ENCODE results near the gene TIMM50.

The TIMM50 gene

DNA sequence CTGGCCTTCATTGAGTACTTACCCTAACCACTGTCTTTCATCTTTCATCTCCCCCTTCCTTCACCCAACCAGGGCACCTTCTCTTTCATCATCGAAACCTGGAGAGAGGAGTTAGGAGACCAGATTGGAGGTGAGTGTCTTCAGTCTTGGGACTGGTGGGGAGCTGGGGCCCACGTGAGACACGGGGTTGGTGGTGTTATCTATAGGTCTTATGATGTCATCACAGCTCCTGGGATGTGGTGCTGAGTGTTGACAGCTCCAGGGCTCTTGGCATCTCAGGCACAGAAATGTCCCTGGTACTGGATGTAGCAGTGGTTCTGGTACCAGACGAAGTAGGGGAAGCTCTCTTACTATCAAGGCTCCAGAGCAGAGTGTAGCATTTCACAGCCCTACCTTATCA lies 19.9 kb downstream of the TIMM50 start:
- no peak for DNase-seq (ENCODE audit: low read depth)

DNA sequence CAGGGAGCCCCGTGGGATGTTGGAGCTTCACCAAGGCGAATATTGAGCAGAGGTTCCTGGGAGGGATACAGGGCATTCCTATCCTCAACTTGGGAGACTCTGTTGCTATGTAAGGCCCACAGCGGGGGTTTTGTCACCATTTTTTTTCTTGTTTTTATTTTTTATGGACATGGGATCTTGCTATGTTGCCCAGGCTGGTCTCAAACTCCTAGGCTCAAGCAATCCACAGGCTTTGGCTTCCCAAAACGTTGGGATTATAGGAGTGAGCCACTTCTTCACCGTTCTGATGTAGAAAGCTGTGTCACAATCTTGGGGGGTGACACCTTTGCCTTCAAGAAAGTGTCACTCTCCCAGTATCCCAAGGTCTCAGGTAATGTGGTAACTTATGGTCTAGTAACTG lies 20.7 kb downstream of the TIMM50 start:
- no peak for DNase-seq (ENCODE audit: low read depth)

DNA sequence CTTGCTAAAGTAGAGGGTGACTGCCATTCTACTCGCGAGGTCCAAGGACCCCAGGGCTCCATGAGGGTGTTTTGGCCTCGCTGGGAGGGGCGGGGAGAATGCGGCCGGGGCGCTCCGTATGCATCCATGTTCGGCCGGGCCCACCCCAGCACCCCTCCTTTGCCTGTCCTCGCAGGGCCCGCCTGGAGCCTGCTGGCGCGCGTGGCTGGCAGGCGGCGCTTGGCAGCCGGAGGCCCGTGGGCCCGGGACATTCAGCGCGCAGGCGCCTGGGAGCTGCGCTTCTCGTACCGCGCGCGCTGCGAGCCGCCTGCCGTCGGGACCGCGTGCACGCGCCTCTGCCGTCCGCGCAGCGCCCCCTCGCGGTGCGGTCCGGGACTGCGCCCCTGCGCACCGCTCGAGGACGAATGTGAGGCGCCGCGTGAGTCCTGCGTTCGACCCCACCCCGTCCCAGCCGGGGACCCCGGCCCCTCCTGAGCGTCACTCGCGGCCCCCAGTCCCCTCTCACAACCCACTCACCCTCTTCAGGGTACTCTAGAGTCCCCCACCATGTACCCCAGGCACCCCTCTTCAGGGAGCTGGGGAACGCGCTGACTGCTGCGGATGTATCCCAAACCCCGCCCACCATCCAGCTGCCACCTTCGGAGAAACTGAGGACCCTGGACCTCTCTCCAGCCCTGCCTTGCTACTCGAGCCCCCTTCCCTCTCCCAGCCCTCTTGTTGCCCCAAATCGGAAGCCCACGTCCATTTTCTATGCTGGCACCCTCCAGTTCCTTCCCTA lies 22.2 kb downstream of the TIMM50 start:
- peak; percentile 73 for DNase-seq (ENCODE audit: low read depth)

DNA sequence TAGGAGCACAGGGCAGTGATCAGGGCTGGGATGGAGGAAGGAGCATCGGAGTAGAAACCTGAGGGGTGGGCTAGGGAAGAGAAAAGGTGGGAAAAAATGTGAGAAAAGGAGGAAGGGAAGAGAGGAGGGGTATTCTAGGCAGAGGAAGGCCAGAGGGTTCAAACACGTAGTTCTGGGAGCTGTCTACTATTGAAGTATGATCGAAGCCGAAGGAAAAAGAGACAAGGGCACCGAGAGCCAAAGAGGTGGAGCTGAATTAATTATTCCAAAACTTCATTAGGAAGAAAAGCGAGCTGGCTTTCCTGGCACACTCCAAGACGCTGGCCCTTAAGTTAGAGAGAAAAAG lies 25.9 kb downstream of the TIMM50 start:
- DNase-seq (ENCODE audit: low read depth), result no peak

DNA sequence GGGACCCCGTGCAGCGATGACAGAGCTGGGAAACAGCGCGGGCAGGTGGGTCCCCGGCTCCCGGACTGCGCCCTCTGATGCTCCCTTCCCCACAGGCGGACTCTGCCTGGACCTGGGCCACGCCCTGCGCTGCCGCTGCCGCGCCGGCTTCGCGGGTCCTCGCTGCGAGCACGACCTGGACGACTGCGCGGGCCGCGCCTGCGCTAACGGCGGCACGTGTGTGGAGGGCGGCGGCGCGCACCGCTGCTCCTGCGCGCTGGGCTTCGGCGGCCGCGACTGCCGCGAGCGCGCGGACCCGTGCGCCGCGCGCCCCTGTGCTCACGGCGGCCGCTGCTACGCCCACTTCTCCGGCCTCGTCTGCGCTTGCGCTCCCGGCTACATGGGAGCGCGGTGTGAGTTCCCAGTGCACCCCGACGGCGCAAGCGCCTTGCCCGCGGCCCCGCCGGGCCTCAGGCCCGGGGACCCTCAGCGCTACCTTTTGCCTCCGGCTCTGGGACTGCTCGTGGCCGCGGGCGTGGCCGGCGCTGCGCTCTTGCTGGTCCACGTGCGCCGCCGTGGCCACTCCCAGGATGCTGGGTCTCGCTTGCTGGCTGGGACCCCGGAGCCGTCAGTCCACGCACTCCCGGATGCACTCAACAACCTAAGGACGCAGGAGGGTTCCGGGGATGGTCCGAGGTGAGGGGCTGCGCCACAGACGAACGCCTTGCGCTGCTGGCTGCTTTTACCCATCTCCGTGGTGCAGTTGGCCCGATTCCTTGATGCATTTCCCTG lies 26.5 kb downstream of the TIMM50 start:
- DNase-seq (ENCODE audit: low read depth), result peak; percentile 58

DNA sequence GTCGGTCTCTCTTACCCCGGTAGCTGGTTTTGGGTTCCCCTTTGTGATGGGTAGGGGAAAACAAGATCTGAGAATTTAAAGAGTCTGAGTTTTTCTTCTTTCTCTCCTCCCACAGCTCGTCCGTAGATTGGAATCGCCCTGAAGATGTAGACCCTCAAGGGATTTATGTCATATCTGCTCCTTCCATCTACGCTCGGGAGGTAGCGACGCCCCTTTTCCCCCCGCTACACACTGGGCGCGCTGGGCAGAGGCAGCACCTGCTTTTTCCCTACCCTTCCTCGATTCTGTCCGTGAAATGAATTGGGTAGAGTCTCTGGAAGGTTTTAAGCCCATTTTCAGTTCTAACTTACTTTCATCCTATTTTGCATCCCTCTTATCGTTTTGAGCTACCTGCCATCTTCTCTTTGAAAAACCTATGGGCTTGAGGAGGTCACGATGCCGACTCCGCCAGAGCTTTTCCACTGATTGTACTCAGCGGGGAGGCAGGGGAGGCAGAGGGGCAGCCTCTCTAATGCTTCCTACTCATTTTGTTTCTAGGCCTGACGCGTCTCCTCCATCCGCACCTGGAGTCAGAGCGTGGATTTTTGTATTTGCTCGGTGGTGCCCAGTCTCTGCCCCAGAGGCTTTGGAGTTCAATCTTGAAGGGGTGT lies 27.2 kb downstream of the TIMM50 start:
- DNase-seq (ENCODE audit: low read depth), result no peak

DNA sequence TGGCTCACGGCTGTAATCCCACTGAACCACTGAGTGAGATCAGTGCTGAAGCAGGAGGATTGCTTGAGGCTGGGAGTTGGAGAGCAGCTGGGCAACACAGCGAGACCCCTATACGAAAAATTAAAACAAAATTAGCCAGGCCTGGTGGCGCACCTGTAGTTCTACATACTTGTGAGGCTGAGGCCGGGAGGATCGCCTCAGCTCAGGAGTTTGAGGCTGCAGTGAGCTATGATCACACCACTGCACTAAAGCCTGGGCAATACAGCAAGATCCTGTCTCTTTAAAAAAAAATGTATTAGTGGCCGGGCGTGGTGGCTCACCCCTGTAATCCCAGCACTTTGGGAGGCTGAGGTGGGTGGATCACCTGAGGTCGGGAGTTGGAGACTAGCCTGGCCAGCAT lies 28.0 kb downstream of the TIMM50 start:
- DNase-seq (ENCODE audit: low read depth), result no peak

DNA sequence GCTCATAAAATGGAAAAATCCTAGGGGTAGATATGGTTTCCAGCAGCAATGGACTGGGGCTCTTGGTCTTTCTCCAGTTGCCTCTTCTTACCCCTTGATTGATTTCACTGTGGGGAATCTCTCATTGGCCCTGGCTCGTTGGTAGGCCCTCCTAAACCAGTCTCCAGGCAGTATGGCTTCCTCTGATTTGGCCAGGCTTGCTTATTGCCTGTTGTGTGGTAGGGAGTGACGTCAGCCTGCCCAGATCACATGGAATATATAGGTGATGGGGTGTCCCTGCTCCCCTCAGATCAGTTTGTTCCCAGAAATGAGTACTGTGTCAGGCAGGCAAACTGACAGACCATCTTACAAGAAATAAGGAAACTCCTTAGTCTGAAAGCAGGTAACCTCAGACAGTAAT lies 28.6 kb downstream of the TIMM50 start:
- no peak for DNase-seq (ENCODE audit: low read depth)

DNA sequence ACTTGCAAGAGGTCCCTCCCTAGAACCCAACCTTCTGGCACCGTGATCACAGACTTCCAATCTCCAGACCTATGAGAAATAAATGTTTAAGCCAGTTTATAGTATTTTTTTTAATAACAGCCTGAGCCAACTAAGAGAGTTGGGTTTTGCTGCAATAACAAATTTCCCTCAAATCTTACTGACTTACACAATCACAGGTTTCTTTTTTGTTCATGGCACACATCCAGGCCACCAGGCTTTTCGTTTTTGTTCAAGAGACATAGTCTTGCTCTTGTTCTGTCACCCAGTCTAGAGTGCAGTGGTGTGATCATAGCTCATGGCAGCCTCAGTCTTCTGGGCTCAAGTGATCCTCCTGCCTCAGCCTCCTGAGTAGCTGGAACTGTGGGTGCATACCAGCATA lies 32.4 kb downstream of the TIMM50 start:
- no peak for DNase-seq (ENCODE audit: low read depth)

DNA sequence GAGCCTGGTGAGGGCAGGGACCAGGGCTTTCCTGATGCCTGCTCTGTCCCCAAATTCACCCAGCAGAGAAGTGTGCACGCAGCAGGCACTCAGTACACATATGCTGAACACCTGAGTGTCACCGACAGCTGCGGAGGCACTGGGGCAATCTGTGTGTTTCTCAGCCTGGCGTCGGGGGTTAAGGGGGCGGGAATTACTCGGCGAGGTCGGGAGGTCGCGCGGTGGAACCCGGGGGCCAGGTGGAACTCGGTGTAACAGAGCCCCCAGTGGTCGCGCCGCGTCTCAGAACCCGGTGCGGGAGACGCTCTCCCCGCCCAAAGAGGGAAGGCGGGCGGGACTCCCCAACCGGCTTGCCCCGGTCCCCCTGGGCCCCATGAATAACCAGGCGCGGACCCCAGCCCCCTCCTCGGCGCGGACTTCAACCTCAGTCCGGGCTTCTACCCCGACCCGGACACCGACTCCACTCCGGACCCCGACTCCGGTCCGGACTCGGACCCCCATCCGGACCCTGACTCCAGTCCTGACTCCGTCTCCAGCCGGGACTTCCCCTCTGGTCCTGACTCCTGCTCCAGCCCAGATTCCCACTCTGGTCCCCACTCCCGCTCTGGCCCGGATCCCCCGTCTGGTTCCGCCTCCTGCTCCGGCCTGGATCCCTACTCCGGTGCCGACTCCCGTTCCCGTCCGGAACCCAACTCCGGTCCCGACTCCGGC lies 34.4 kb downstream of the TIMM50 start, which contains the start of gene SELENOV:
Gene SELENOV, plus strand, starts transcription at position 300 of the 711 bp plus-strand sequence. Its CDS starts 74 bp downstream, at position 374.
- no peak for DNase-seq (ENCODE audit: low read depth)

DNA sequence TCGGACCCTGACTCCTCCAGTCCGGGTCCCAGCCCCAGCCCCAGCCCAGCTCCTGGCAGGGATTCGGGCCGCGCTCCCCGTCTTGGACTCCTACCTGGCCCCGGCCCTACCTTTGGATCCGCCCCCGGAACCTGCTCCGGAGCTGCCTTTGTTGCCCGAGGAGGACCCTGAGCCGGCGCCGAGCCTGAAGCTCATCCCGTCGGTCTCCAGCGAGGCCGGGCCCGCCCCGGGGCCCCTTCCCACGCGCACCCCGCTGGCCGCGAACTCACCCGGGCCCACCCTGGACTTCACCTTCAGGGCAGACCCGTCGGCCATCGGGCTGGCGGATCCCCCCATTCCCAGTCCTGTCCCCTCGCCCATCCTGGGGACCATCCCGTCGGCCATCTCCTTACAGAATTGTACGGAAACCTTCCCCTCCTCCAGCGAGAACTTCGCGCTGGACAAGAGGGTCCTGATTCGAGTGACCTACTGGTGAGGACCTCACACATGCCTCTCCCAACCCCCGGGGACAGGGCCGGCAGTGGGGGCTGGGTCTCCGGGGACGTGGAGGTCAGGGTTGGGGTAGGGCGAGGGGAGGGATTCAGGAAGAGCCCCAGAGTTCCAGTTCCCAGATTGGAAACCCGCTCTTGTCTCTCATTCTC lies 35.0 kb downstream of the TIMM50 start:
- no peak for DNase-seq (ENCODE audit: low read depth)

DNA sequence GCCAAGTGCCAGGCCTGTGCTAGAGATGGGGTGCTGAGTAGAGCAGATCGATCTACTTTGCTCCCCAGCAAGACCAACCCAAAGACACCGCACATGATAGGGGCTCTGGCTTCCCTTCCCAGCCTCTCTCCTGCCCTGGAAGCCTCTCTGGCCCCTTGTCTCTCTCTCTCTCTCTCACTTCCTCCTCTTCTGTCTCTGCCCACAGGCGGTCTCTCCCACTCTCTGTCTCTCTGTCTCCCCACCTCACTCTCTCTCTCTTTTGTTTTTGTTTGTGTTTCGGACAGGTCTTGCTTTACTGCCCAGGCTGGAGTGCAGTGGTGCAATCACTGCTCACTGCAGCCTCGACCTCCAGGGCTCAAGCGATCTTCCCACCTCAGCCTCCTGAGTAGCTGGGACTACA lies 35.6 kb downstream of the TIMM50 start:
- DNase-seq (ENCODE audit: low read depth), result no peak

DNA sequence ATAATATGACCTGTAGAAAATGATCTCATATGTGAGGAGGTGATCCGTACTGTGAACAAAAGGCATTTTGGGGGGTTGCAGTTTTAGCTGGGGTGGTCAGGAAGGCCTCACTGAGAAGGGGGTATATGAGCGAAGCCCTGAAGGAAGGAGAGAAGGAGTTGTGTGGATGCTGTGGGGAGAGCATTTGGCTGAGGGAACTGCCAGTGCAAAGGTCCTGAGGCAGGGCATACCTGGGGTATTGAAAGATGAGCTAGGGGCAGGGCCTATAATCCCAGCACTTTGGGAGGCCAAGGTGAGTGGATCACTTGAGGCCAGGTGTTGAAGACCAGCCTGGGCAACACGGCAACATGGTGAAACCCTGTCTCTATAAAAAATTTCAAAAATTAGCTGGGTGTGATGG lies 36.8 kb downstream of the TIMM50 start:
- no peak for DNase-seq (ENCODE audit: low read depth)

DNA sequence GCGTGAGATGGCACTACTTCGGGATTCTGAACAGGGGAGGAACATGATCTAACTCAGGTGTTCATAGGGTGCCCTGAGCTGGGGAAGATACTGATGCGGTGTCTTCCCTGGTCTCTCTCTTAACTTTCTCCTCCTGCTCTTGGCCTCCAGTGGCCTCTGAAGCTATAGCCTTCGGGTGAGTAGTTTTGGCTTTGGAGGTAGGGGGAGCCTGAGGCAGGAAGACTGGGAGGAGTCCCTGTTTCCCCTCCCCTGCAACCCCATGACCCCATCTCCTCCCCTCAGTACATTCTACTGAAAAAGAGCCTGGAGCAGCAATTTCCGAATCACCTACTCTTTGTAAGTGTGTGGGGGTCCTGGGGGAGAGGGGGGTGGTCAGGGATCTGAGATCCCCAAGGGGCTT lies 37.8 kb downstream of the TIMM50 start:
- DNase-seq (ENCODE audit: low read depth), result no peak

DNA sequence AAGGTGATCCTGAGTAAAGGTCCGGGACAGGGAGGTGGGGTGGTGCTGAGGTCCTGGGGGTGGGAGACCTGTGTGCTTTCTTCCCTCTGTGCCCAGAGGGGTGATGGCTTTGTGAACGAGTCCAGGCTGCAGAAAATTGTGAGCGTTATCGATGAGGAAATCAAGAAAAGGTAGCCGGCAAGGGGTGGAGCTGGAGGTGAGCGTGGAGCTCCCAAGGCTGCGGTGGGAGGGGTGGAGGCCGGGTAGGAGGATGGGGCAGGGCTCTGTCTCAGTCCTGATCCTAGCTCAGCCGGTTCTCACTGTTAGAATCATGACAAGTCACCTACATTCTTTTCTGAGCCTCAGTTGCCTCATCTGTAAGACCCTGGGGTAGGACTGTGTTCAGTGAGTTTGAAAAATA lies 38.3 kb downstream of the TIMM50 start:
- no peak for DNase-seq (ENCODE audit: low read depth)

DNA sequence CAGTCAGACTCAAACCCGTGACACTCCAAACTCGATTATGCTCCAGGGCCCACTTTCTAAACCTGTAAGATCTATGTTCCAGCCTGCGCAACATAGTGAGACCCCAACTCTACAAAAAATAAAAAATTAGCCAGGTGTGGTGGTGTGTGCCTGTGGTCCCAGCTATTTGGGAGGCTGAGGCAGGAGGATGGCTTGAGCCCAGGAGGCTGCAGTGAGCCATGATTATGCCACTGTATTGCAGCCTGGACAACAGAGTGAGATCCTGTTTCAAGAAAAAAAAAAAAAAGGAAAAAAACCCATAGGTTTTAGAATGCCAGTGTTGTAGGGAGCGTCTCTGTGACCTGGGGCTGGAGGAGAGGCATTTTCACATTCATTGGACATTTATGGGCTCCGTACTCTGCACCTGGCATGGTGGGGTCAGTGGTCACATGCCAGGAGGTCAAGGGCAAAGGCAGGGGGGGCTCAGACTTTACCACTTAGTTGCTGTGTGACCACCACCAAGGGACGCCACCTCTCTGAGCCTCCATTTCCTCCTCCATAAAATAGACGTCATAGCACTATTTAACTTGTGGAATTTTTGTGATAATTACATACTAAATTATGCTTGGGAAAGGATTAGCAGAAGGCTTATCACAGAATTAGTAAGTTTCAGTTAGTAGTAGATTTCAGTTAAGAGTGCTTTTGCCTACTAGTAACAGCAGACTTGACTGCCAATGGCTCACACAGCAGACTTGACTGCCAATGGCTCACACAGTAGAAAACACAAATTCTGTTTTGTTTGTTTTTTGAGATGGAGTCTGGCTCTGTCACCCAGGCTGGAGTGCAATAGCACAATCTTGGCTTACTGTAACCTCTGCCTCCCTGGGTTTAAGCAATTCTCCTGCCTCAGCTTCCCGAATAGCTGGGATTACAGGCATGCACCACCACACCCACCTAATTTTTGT lies 40.2 kb downstream of the TIMM50 start:
- no peak for DNase-seq (ENCODE audit: low read depth)

DNA sequence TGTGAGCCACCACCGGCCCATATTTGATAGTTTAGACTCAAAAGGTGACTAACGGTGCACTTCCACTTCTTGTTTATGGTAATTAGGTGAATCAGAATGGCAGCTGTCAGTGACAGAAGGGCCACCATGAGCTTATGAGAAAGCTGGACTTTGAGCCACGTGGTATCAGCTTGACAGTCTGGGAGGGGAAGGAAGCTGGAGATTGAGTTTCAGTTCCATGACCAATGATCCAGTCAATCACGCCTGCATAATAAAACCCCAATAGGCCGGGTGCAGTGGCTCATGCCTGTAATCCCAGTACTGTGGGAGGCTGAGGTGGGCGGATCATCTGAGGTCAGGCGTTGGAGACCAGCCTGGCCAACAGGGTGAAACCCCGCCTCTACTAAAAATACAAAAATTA lies 43.9 kb downstream of the TIMM50 start:
- DNase-seq (ENCODE audit: low read depth), result no peak

DNA sequence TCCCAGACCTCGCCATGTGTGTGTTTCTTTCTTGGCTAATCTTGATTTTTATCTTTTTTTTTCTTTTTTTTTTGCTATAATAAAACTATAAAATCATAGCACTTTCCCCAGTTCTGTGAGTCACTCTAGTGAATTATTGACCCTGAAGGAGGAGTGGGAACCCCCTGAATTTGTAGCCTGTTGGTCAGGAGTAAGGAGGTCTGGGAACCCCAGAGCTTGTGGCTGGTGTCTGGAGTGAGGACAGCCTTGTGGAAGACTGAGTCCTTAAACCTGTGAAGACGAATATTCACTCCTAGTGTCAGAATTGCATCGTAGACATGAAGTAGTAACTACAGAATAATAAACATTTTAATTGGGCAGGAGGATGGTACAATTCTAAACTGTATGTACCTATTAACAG lies 44.6 kb downstream of the TIMM50 start:
- no peak for DNase-seq (ENCODE audit: low read depth)

DNA sequence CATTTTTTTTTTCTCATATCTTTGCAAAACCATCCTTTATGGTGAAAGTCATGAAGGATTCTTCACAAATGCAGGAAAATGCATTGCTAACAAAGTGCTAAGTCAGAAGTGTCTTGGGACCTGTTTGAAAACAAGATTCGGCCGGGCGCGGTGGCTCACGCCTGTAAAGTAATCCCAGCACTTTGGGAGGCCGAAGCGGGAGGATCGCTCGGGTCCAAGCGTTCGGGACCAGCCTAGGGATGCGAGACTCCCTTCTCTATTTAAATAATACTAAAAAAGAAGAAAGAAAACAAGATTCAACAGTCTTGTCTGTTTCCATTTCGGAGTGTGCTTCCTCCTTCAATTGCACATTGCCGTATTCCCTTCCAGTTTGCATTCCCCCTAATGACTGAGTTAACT lies 51.2 kb downstream of the TIMM50 start:
- no peak for DNase-seq (ENCODE audit: low read depth)

DNA sequence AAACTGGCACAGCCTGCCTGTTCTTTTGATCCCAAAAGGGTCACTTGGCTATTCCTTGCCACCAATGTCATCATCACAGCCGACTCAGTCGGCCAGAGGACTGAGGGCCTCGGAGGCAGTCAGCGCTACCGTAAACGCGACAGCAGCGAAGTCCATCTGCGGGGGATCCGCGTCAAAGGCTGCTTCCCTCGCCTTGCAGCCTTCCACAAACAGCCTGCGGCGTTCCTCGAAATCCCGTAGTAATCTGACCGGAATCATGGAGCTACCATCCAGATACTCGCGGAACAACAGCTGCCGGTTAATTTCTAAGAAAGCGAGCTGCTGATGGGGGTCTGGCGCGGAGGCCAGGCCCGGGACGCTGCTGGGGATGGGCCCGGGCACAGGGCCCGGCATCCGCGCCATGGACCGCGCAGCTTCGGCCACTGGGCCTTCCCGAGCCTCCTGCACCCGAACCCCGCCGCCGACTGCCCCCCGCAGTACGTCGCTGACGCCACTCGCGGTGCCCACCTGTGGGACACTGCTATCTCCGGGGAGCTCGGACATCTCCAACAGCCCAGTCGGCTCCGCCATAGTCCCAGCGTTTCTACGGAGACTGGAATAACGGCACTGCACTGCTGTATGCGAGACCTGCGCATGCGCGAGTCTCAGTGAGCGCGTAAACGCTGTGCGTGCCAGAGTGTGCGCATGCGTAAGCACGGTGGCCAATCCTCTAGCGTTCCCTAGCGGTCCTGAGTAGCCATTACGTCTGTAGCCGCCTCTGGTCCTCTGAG lies 51.8 kb downstream of the TIMM50 start, which contains the start of gene EID2B:
Gene EID2B, minus strand, starts transcription at position 620 of the 770 bp plus-strand sequence. Its CDS starts 50 bp downstream, at position 570.
- peak; percentile 93 for DNase-seq (ENCODE audit: low read depth)

Measured in activated T-cell treated with anti-CD3 and anti-CD28 coated beads for 24 hours (primary cell).